ENCODE measurements around the gene SLU7. TPM values are rescaled to one million over a fixed set of nuclear protein-coding genes. Genes with fewer than 3 reads are reported as not detected.

The SLU7 gene
- 34.7 and 41.4 TPM in 2 replicates for total RNA-seq

DNA sequence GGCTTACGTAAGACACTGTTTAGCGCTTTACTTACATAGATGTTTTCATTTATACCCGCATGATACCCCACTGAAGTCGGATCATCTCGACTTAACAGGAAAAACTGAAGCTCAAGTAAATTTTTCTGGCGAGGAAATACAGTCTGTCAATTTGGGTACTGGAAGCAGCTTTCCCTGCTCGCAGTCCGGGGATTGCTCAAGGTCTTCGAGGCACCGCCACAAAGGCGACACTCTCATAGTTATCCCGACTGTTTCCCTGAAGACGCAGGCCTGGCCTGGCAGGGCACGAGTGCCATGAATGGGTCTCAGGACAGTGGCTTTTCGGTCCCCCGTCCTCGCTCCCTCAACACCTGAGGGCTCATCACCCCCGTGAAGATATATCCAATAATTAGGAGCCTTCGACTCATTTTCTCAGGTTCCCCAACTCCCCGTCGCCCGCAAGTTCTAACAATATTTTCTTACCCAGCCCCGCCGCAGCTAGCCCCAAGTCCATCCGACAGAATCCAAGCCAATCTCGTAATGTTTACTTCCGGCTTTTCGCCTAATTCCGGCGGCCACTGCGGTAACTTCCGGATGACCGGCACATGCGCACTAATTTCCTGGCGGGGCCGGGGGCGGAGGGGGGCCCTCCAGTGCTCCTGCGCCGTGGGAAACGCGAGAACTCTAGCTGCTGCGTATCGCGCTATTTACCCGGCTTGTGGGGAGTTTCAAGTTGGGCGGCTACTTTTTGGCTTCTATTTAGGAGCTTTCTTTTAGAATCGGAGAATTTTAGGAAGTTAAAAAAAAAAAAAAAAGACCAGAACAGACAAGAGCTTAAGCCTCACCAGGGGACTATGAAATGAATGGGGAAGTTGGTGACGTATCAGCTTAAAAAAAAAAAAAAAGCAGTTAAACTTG lies at the start of gene SLU7:
Gene SLU7, minus strand, starts transcription at position 521 of the 897 bp plus-strand sequence. CDS start 3,787 bp downstream, outside the sequence.

DNA sequence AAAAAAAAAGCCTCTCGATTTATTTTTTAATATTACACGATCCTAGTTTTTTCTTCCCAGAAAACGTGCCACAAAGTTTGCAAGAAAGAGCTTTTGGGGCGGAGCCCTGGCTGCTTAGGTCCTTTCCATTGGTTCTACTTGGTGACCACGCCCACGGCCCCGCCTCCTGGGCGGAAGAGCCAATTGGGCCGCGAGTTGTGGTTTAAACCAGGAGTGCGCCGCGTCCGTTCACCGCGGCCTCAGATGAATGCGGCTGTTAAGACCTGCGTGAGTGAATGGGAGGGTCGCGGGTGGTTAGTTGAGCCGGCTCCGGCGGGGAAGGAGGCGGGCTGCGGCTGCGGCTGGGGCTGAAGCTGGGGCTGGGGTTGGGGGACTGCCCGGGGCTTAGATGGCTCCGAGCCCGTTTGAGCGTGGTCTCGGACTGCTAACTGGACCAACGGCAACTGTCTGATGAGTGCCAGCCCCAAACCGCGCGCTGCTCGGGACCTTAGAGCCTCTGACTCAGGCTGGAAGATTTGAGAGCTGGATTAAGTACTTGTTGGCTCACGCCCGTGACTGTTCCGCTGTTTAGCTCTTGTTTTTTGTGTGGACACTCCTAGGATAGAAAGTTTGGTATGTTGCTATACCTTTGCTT lies 2.9 kb upstream of the SLU7 start, which contains the start of gene PTTG1:
Gene PTTG1, plus strand, starts transcription at position 231 of the 634 bp plus-strand sequence. CDS start 458 bp downstream, outside the sequence.

DNA sequence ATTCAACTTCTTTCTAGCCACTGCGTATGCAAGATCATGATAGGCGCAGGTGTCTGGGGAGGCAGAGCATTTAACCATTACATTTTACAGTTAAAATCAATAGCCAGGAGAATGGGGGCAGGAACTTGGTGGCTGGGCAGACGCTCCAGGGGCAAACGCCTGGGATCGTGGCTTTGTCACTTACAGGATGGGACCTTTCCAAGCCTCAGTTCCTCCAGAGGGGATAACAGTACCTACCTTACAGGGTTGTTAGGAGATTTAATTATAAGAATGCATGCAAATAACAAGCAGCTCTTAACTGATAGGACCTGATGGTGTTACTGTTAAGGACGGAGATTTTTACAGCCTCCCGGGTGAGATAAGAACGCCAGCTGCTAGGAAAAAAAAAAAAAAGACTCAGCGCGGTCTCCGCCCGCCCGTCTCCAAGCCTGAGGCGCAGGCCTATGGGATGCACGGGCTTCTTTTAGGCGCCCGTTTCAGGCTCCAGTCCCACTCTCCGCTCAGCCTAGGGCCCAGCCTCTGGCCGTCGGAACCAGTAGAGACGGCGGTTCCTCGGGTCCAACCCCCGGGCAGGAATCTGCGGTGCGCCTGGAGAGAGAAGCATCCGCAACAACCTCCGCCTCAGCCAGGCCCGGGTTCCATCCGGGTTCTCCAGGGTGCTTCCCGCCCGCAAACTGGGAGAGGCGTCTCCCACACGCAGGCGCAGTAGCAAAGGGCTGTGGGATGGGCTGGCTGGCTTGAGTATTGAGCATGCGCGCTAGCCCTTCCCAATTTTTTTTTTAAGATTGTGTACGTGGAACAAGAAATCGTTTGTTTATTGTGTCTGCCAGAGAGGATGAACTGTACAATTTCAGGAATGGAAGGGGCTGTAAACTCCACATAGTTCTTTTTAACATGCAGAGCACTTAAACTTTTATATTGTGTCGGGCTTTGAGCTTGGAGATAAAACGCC lies 19.2 kb downstream of the SLU7 start, which contains the start of gene FAM200C:
Gene FAM200C, minus strand, starts transcription at position 653 of the 952 bp plus-strand sequence. CDS start 4,564 bp downstream, outside the sequence.

DNA sequence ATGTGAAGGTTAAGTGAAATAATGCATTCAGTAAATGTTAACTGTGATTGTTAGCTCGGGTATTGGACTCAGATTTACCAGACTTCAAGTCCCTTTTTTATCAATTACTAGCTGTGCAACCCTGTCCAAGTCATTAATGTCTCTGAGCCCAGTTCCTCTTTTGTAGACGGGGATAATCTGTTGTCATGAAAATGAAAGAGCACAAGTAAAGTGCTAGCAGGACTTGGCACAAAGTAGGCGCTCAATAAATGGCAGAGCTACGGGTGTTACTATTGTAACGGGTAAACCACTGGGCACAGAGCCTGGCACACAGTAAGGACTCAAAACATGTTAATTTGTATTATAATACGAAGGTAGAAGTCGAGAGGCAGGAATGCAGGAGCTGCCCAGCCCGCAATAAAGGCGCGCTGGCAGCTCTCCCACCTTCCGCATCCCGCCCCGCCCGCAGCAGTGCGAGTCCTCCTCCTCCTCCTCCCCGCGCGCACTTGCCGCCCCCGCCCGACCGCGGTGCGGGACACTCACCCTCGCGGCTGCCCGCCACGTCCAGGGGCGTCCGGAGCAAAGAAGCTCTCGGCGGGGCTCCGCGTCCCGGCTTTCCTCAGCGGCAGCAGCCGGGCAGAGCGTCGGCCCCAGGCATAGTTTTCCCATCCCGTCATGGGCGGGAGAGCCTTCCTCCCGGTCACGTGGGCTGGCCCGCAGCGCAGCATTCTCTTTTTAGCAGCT lies 48.7 kb downstream of the SLU7 start, which contains the start of gene C1QTNF2:
Gene C1QTNF2, minus strand, starts transcription at position 637 of the 723 bp plus-strand sequence. CDS start 15,615 bp downstream, outside the sequence.

Other genes starting within 250 kb of the SLU7 start
- not detected in 2 replicates for gene FABP6, start 189.6 kb downstream of the SLU7 start, total RNA-seq
- gene CCNJL, start 106.5 kb downstream of the SLU7 start, total RNA-seq = 4.9 and 5.6 TPM in 2 replicates
- 0.07 and 0.20 TPM in 2 replicates for gene C1QTNF2, start 48.5 kb downstream of the SLU7 start, total RNA-seq
- 2.3 and 4.3 TPM in 2 replicates for gene FAM200C, start 19.0 kb downstream of the SLU7 start, total RNA-seq
- 204 and 249 TPM in 2 replicates for gene PTTG1, start 2.8 kb upstream of the SLU7 start, total RNA-seq